GM18873 (cell line): ENCODE measurements around the gene TREML1.

Source experiments
- ATAC-seq: cut with Tn5 transposase; IDR thresholded peaks from one replicate; pipeline ENCODE4 v1.9.1; 2021; ENCODE audit warnings: mild to moderate bottlenecking, moderate library complexity, moderate number of reproducible peaks; ENCODE audit not compliant: unreplicated experiment, low FRiP score

Gene TREML1

GRCh38 chr6:41181566-41181965 lies 27.4 kb upstream of the TREML1 start:
- ATAC-seq: no peak

- no peak for ATAC-seq
These were observed 25.0 kb upstream of the TREML1 start for GRCh38 chr6:41179163-41179562.

DNA sequence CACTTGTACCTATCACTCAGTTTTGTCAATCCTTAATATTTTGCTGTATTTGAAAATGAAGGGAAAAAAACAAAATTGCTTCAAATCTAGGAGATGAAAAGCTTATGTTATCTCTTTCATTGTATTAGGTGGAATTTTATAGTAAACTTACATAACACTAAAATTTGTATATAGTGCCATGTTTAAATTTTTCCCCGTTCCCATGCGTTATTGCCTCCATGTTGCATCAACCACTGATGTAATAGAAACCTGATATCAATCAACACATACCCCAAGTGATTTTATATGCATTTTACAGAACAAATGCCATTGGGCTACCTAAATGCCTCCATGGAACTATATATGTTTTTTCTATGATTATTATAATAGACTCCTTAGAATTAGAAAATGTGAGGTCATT lies 23.5 kb upstream of the TREML1 start:
- no peak for ATAC-seq

DNA sequence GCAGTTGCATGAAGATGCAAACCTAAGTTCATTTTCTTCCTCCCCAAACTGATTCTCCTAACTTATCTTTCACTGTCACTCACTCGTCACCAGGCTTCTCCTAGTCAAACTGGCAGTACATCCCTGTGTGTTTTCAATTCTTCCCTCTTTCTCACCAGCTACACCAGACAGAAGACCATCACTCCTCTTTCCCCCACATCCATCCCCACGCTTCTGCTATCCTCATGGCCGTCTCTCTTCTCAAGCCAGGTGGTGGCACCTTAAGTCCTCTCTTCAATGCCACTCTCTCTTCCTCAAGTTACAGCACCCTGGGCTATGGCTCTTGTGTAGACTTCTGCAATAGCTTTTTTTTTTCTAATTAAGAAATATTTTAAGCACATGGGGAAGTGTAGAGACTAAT lies 23.1 kb upstream of the TREML1 start:
- no peak for ATAC-seq

DNA sequence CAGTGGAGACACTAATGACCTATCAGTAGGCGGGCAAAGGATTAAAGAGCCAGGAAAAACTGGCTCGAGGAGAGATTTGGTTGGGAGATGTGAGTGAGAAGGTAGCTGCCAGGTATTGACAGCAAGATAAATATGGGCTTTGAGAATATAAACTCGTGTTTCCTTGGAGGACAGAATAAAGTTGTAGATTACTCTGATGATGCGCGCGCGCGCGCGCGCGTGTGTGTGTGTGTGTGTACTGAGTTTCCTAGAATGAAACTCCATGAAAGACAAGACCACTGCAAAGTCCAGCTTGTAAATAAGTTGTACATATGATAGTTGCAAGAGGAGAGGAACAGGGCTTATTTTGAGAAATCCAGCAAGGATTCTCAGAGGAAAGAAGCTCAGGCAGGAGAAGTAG lies 22.0 kb upstream of the TREML1 start:
- no peak for ATAC-seq

DNA sequence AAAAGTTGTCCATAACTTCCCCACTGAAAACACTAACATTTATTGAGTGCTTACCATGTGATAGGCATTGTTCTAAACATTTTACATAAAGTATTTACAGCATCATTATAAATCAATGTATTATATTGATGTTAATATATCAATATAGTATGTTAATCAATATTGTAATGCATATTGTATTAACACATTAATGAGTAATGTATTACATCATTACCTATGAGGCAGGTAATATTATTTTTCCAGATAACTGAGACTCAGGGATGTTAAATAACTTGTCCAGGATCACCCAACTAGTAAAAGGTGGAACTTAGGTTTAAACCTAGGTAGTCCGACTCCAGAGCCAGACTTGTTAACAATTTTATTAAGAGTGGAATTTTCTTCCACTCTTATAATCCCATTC lies 20.9 kb upstream of the TREML1 start:
- no peak for ATAC-seq

- ATAC-seq: no peak
These were observed 20.5 kb upstream of the TREML1 start for GRCh38 chr6:41174610-41175009.

DNA sequence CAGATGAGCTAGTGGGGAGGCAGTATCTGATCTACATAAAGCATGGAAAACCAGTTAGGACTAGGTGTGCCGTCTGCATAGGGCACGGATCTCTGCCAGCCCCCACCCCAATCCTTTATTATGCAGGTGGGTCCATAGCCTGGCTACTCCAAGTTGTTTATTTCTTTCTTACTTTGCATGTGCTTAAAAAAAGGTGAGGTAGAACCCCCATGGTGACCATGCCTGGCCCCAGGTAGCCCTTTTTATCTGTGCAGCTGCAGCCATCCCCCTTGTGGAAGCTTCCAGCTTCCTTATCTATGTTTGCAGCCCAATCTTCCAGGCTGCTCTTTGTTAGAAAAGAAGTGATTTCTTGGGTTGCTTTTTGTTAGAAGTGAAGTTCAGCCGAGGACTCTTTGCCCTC lies 17.8 kb upstream of the TREML1 start:
- ATAC-seq: no peak

- ATAC-seq: no peak
These were observed 16.5 kb upstream of the TREML1 start for GRCh38 chr6:41170547-41171160.

DNA sequence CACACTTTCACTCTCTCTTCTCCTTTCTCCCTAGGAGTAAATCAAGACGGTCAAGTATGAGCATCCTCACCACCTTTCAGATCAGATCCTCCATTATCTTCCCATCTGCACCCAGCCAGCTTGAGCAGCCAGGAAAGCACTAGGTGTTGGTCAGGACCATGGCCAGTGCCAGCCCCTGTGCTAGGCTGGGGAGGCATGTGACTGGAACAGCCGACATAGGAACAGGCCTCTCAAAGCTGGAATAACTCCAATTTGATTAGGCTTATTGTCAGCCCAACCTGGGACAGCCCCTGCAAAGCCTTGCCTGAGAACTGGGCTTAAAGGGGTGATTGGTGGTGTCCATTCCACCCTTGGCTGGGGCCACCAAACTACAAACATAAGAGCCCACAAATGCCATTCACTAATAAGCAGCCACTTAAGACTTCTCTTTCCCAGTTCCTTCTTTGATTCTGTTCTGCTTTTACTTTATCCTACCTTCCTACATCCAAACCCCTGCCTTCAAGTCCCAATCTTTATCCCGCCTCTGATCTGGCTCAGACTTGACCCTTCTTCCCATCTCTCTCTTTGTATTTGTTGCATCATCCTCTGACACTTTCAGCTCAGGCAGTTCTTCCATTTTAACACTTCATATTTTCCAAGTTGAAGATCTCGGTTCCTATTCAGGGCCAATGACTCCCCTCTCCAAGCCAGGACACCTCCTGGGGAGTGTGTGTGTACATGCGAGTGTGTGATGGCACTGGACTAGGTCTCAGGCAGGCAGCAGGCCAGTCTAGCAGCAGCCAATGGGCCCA lies 13.2 kb upstream of the TREML1 start:
- ATAC-seq: no peak

- no peak for ATAC-seq
These were observed 10.5 kb upstream of the TREML1 start for GRCh38 chr6:41164551-41165120.

- ATAC-seq: no peak
These were observed 9.2 kb upstream of the TREML1 start for GRCh38 chr6:41163419-41163717.

- ATAC-seq: no peak
These were observed 8.7 kb upstream of the TREML1 start, which contains the start of gene TREM2 for GRCh38 chr6:41162687-41163418. Gene TREM2, minus strand, starts transcription at chr6:41163116. Its CDS starts 34 bp downstream, at chr6:41163082.

GRCh38 chr6:41161851-41162552 lies 7.9 kb upstream of the TREML1 start:
- ATAC-seq: no peak

DNA sequence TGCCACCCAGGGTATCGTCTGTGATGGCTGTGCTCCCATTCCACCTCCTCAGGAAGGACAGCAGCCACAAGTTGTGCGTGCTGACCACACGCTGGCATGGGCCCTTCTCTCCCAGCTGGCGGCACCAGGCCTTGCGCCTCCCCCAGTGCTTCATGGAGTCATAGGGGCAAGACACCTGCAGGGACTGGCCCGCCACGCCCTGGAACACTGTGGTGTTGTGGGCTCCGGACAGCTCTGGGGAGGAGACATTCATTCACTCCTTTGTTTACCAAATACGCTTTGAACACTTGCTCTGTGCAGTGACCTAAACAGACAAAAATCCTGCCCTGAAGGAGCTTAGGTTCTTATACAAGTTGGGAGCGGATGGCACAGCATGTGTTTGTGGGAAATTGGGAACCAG lies 7.2 kb upstream of the TREML1 start:
- no peak for ATAC-seq

DNA sequence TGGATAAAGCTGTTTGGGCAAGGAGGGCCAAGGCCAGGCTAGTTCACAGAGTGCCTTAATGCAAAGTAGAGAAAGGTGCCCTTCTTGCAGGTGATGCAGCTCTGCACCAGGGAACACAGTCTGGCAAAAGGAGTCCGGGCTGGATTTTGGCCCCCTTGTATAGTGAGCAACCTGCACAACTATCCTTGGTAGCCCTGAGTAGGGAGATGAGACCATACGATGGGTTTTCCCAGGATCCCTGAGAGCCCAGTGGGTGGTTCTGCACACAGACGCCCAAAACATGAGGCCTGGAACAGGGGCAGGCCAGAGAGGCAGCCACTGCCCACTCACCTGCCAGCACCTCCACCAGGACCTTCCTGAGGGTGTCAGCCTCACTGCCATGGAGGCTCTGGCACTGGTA lies 6.8 kb upstream of the TREML1 start:
- no peak for ATAC-seq

DNA sequence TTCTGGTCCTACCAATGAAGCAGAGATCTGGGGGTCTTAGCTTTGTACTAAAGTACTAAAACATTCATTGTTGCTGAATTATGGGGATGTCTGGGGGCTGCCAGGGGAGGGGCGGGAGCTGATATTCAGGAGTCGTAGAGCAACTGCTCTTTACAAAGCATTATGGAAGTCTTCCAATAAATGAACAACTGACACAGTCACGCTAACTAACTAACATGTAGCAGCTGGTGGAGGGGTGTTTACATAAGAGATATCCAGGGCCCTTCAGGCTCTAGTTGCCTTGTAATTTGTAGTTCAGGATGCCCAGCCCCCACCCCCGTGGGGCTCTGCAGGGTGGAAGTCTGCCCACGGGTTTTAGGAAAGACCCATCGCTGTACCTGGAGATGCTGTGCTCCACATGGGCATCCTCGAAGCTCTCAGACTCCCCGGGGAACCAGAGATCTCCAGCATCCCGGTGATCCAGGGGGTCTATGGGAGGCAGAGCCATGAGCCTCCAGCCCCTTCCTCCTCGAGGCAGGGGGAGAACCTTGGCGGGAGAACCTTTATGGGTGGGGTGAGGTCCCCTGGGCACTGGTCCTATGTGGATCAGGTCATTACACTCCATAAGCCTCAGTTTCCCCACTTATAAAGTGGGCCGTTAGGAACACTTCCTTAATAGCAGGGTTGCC lies 5.4 kb upstream of the TREML1 start:
- no peak for ATAC-seq

DNA sequence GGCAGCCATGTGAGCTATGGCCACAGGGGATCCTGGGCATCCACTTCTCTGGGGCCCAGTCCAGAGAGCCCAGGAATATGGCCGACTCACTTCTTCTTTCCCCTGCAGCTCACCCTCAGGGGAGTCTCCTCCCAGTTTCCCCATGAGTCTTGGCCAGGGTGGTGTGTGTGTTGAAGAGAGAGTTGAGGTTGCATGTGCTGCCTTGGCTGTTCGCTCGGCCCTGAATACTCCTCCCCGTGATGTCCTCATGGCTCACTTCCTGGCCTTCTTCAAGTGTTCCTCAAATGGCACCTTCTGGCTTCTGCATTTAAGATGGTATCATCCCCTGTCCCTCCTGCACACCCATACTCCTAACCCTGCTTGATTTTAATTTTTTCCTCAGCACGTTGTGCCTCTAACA lies 3.2 kb upstream of the TREML1 start:
- no peak for ATAC-seq

DNA sequence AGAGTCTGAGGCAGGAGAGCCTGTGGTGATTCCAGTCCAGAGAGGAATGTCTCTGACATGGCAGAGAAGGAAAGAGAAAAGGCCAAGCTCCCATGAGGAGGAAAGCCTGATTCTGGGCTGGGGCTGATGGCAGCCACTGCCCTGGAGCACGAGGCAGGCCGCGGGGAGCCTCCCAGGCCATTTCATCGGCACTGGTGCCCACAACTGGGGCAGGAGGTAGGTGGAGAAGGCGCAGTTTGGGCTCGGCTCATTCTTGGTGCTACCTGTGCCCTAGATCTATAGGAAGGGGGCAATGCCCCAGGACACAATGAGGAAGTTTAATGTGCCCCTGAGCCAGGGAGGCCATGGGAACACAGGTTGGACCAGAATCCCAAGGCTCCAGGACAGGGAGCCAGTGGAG lies 2.6 kb upstream of the TREML1 start:
- ATAC-seq: no peak

GRCh38 chr6:41156001-41156400 lies 1.9 kb upstream of the TREML1 start:
- ATAC-seq: no peak
